OCI-LY3 (cell line): ENCODE data around the gene VAV2.

ENCODE experiments used
- H2AFZ ChIP-seq: fragments of 200-600, 300-600 bp; shearing (Covaris generic); 2 replicates; pipeline ENCODE4 v1.6.0; 2014; ENCODE audit warnings: antibody characterized with exemption, low read depth, low read length
- H3K27ac ChIP-seq: fragments of 200-600, 300-600 bp; sonication (generic); 2 replicates; pipeline ENCODE4 v1.5.1; 2014; ENCODE audit warnings: mild to moderate bottlenecking, low read length, moderate library complexity, mixed read lengths
- H3K27me3 ChIP-seq: fragments of 200-600, 300-600 bp; sonication (generic); 2 replicates; pipeline ENCODE4 v1.6.1; 2014; ENCODE audit warnings: low read depth, low read length, mixed read lengths
- H3K36me3 ChIP-seq: fragments of 200-600, 300-600 bp; sonication (generic); replicated peaks from 2 replicates; pipeline ENCODE3; 2014; ENCODE audit warnings: low read depth, low read length, mixed read lengths
- H3K4me1 ChIP-seq: fragments of 300-600, 200-600 bp; sonication (generic); 2 replicates; pipeline ENCODE4 v1.6.1; 2014; ENCODE audit warnings: low read length, mixed read lengths
- H3K4me2 ChIP-seq: fragments of 200-600, 300-600 bp; sonication (generic); 2 replicates; pipeline ENCODE4 v1.6.1; 2014; ENCODE audit warnings: low read length, mixed read lengths
- H3K4me3 ChIP-seq: fragments of 300-600, 200-600 bp; sonication (generic); 2 replicates; pipeline ENCODE4 v1.5.1; 2014; ENCODE audit warnings: antibody characterized with exemption, mild to moderate bottlenecking, low read length, moderate library complexity
- H3K79me2 ChIP-seq: fragments of 300-600, 200-600 bp; shearing (Covaris generic); 2 replicates; pipeline ENCODE4 v1.6.1; 2014; ENCODE audit warnings: mild to moderate bottlenecking, low read length, mixed read lengths
- H3K9ac ChIP-seq: fragments of 300-600, 200-600 bp; shearing (Covaris generic); 2 replicates; pipeline ENCODE4 v1.6.0; 2014; ENCODE audit warnings: mild to moderate bottlenecking, low read length, moderate library complexity
- H3K9me3 ChIP-seq: fragments of 200-600, 300-600 bp; shearing (Covaris generic); 2 replicates; pipeline ENCODE4 v1.6.1; 2014; ENCODE audit warnings: low read length, mixed read lengths; ENCODE audit not compliant: insufficient read depth
- H4K20me1 ChIP-seq: fragments of 200-600, 300-600 bp; sonication (generic); 2 replicates; pipeline ENCODE4 v1.6.1; 2016; ENCODE audit warnings: low read length, mixed read lengths; ENCODE audit not compliant: insufficient read depth
- CTCF ChIP-seq: fragments of 200-600, 300-600 bp; sonication (generic); IDR thresholded peaks from 2 replicates; pipeline ENCODE4 v1.5.1; 2014; ENCODE audit warnings: antibody characterized with exemption, low read length, low read depth
- EZH2phosphoT487 ChIP-seq: fragments of 200-600 bp; shearing (Covaris generic); IDR thresholded peaks from 2 replicates; pipeline ENCODE4 v1.6.1; 2018; ENCODE audit warnings: antibody characterized with exemption, mixed run types, low read depth

VAV2 gene

DNA sequence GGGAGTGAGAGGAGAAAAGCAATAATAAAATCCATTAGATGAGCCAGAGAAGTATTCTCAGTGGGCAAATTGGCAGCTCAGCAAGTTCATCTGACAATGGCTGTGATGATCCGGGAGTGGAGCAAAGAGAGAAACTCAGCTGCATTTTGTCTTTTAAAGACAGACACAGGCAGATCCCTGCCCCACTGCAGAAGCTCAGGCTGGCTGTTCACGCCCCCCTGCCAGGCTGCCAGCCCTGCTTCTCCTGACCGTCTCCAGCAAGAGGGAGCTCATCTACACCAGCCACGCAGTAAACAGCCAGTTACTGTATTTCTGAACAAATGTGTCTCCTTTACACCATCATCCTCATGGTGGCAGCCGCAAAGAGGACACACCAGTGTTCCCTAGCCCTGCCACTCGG lies 139.7 kb downstream of the VAV2 start:
- Histone ChIP-seq H3K9me3 (no peaks in the 10 kb centered on the region), H4K20me1 (peaks cover 82% of the 10 kb centered on the region), H2AFZ (no peak overlapping the region), H3K4me2 (no peak overlapping the region), H3K4me3 (no peak overlapping the region), H3K36me3 (peaks cover 3% of the 10 kb centered on the region), H3K4me1 (no peaks in the 10 kb centered on the region), H3K27ac (no peak overlapping the region), H3K27me3 (no peaks in the 10 kb centered on the region), H3K79me2 (peaks cover 48% of the 10 kb centered on the region), H3K9ac (no peak overlapping the region)
- no peak for TF ChIP-seq CTCF
- no peak for TF ChIP-seq EZH2phosphoT487

DNA sequence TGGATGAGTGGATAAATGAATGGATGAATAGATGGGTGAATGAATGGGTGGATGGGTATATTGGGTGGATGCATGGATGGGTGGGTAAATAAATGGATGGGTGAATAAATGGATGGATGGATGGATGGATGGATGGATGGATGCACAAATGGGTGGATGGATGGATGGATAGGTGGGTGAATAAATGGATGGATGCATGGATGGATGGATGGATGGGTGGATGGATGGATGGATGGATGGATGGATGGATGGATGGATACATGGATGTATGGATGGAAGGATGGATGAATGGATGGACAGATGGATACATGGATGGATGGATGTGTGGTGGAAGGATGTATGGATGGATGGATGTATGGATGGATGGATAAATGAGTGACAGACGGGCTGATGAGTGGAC lies 140.4 kb downstream of the VAV2 start:
- H3K4me2 ChIP-seq = no peak overlapping the region
- H3K27me3 ChIP-seq = no peaks in the 10 kb centered on the region
- no peak for TF ChIP-seq CTCF
- TF ChIP-seq EZH2phosphoT487 = no peak
- H4K20me1 ChIP-seq = peaks cover 76% of the 10 kb centered on the region
- no peak overlapping the region for H3K27ac ChIP-seq
- no peaks in the 10 kb centered on the region for H3K4me1 ChIP-seq
- no peaks in the 10 kb centered on the region for H3K9me3 ChIP-seq
- H3K9ac ChIP-seq = no peak overlapping the region
- peaks cover 50% of the 10 kb centered on the region for H3K79me2 ChIP-seq
- peaks cover 2% of the 10 kb centered on the region for H3K36me3 ChIP-seq
- no peak overlapping the region for H2AFZ ChIP-seq
- no peak overlapping the region for H3K4me3 ChIP-seq

GRCh38 chr9:133850937-133851336 lies 141.2 kb downstream of the VAV2 start:
- Histone ChIP-seq H3K79me2 (peaks cover 52% of the 10 kb centered on the region), H3K9ac (no peak overlapping the region), H3K36me3 (no peaks in the 10 kb centered on the region), H4K20me1 (peaks cover 74% of the 10 kb centered on the region), H2AFZ (no peak overlapping the region), H3K4me3 (no peak overlapping the region), H3K4me2 (no peak overlapping the region), H3K4me1 (no peaks in the 10 kb centered on the region), H3K9me3 (no peaks in the 10 kb centered on the region), H3K27ac (no peak overlapping the region), H3K27me3 (no peaks in the 10 kb centered on the region)
- TF ChIP-seq CTCF (no peak), EZH2phosphoT487 (no peak)

- no peak overlapping the region for H2AFZ ChIP-seq
- H3K9ac ChIP-seq = no peak overlapping the region
- H4K20me1 ChIP-seq = peaks cover 73% of the 10 kb centered on the region
- no peaks in the 10 kb centered on the region for H3K36me3 ChIP-seq
- no peaks in the 10 kb centered on the region for H3K9me3 ChIP-seq
- TF ChIP-seq CTCF (no peak), EZH2phosphoT487 (no peak)
- H3K79me2 ChIP-seq = peaks cover 45% of the 10 kb centered on the region
- no peak overlapping the region for H3K27ac ChIP-seq
- no peaks in the 10 kb centered on the region for H3K4me1 ChIP-seq
- no peak overlapping the region for H3K4me2 ChIP-seq
- H3K4me3 ChIP-seq = no peak overlapping the region
- no peaks in the 10 kb centered on the region for H3K27me3 ChIP-seq
These were observed 142.0 kb downstream of the VAV2 start for GRCh38 chr9:133850161-133850560.
